B cell (primary cell): Measurements from ENCODE around the gene PIAS2. TPM values are rescaled to one million over a fixed set of nuclear protein-coding genes. Genes with fewer than 3 reads are reported as not detected.

Source experiments
- ATAC-seq: fragments of 200-7000 bp; cut with Tn5 transposase; one replicate; pipeline ENCODE4 v1.10.0; 2021; ENCODE audit warnings: low read depth, mild to moderate bottlenecking, moderate number of reproducible peaks, moderate library complexity
- CTCF ChIA-PET: fragments of 350-600 bp; sonication (Branson Sonifier 250); formaldehyde crosslinking; loops from one replicate; lab custom pipeline; 2021; ENCODE audit warnings: antibody characterized with exemption, inconsistent platforms; lab: Charles Lee
- POLR2A ChIA-PET: fragments of 350-600 bp; sonication (Branson Sonifier 250); formaldehyde crosslinking; loops from one replicate; lab custom pipeline; 2021; ENCODE audit warnings: antibody characterized with exemption; lab: Charles Lee
- DNase-seq: peaks from one replicate; pipeline ENCODE4 v3.0.0; 2013
- H2AFZ ChIP-seq: 2 replicates; pipeline ENCODE4 v1.6.1; 2012; ENCODE audit warnings: mild to moderate bottlenecking, low read depth, low read length; ENCODE audit not compliant: insufficient read depth, poor library complexity, severe bottlenecking
- H3K27ac ChIP-seq, 2 donors: 1 replicate in 1 of 2; 2 replicates in 1 of 2; pipeline ENCODE4 v1.5.1; 2012 to 2013; ENCODE audit warnings: low read length in 2 of 2, mild to moderate bottlenecking in 2 of 2, moderate library complexity in 1 of 2
- H3K27me3 ChIP-seq, 4 experiments: fragments of 200-600 bp in 1 of 4; sonication (generic) in 1 of 4; replicated peaks in 1 of 4; 1 replicate in 2 of 4; 2 replicates in 2 of 4; pipeline versions ENCODE4 v1.6.1 to v1.7.0; 2013 to 2016; ENCODE audit warnings: low read length in 3 of 4, mild to moderate bottlenecking in 2 of 4, mixed read lengths in 1 of 4, moderate library complexity in 1 of 4; ENCODE audit not compliant: insufficient read depth in 4 of 4, control insufficient read depth in 3 of 4; ENCODE audit errors: control extremely low read depth in 1 of 4
- H3K36me3 ChIP-seq, 2 experiments: replicated peaks in 1 of 2; 1 replicate in 1 of 2; 2 replicates in 1 of 2; pipeline versions ENCODE4 v1.6.1 to v1.7.1; 2013; ENCODE audit warnings: low read length in 1 of 2; ENCODE audit not compliant: insufficient read depth in 2 of 2, control insufficient read depth in 1 of 2; ENCODE audit errors: control extremely low read depth in 1 of 2, extremely low read depth in 1 of 2
- H3K4me1 ChIP-seq, 2 donors: fragments of 200-600 bp in 1 of 2; sonication (generic) in 1 of 2; 1 replicate in 1 of 2; 2 replicates in 1 of 2; pipeline versions ENCODE4 v1.5.1 to v1.6.1; 2013 to 2017; ENCODE audit warnings: low read length in 2 of 2; ENCODE audit not compliant: control insufficient read depth in 2 of 2, insufficient read depth in 2 of 2
- H3K4me2 ChIP-seq: replicated peaks from 2 replicates; pipeline ENCODE3; 2012; ENCODE audit warnings: mild to moderate bottlenecking, low read depth, low read length; ENCODE audit not compliant: poor library complexity, severe bottlenecking
- H3K4me3 ChIP-seq, 5 experiments: fragments of 200-600 bp in 1 of 5; sonication (generic) in 1 of 5; 1 replicate in 3 of 5; 2 replicates in 2 of 5; pipeline versions ENCODE4 v1.5.1 to v1.7.0; 2011 to 2016; ENCODE audit warnings: low read length in 4 of 5, mild to moderate bottlenecking in 4 of 5, low read depth in 2 of 5, control low read depth in 1 of 5, moderate library complexity in 1 of 5; ENCODE audit not compliant: insufficient read depth in 1 of 5; ENCODE audit errors: control extremely low read depth in 1 of 5, extremely low read depth in 1 of 5
- H3K79me2 ChIP-seq: fragments of 200-600 bp; sonication (generic); one replicate; pipeline ENCODE4 v1.6.0; 2016; ENCODE audit warnings: low read length; ENCODE audit not compliant: control insufficient read depth, insufficient read depth
- H3K9ac ChIP-seq: fragments of 200-600 bp; sonication (generic); 2 replicates; pipeline ENCODE4 v1.6.1; 2017; ENCODE audit warnings: mild to moderate bottlenecking, low read length, moderate library complexity
- H3K9me3 ChIP-seq, 3 donors: one replicate each; pipeline versions ENCODE4 v1.6.1 to v1.7.1; 2013; ENCODE audit warnings: low read length in 2 of 3; ENCODE audit not compliant: control insufficient read depth in 2 of 3, insufficient read depth in 1 of 3; ENCODE audit errors: control extremely low read depth in 1 of 3
- H4K20me1 ChIP-seq: 2 replicates; pipeline ENCODE4 v1.6.0; 2012; ENCODE audit warnings: mild to moderate bottlenecking, low read length; ENCODE audit not compliant: insufficient read depth, control insufficient read depth, poor library complexity, severe bottlenecking
- H3K27ac Mint-ChIP-seq: one replicate; pipeline ENCODE4 v1.8.0; 2021; ENCODE audit warnings: mixed read lengths
- H3K27me3 Mint-ChIP-seq: one replicate; pipeline ENCODE4 v1.8.0; 2021; ENCODE audit warnings: mixed read lengths
- H3K4me1 Mint-ChIP-seq: one replicate; pipeline ENCODE4 v1.8.0; 2021; ENCODE audit warnings: mixed read lengths
- H3K4me3 Mint-ChIP-seq: one replicate; pipeline ENCODE4 v1.8.0; 2021; ENCODE audit warnings: mixed read lengths
- H3K9me3 Mint-ChIP-seq: one replicate; pipeline ENCODE4 v1.8.0; 2022; ENCODE audit warnings: mixed read lengths; ENCODE audit not compliant: insufficient read depth
- CTCF ChIP-seq: fragments of 200-600 bp; IDR thresholded peaks from one replicate; pipeline ENCODE4 v1.8.0; 2022; ENCODE audit warnings: antibody characterized with exemption, mild to moderate bottlenecking
- EZH2 ChIP-seq: IDR thresholded peaks from 2 replicates; pipeline ENCODE4 v1.6.1; 2012; ENCODE audit warnings: borderline replicate concordance, low read depth, mild to moderate bottlenecking, moderate library complexity, low read length; ENCODE audit not compliant: insufficient read depth, poor library complexity, severe bottlenecking
- WGBS: methylation state at CpG from one replicate; pipeline ENCODE4 v1.1.5; 2013; ENCODE audit warnings: missing lambda C conversion rate; ENCODE audit not compliant: insufficient coverage; 5-methylcytosine and 5-hydroxymethylcytosine counted together
- intact Hi-C: fragments of 100-400 bp; cut with micrococcal nuclease; formaldehyde crosslinking; loops from one replicate; pipeline ENCODE4 v1.10.0; 2022
- polyA plus RNA-seq: library from polyadenylated mRNA; depleted of rRNA; stranded (reverse); fragments of >200 nt; gene quantifications from 2 replicates; pipeline ENCODE4 v1.2.3, GENCODE V29; 2012
- total RNA-seq, 2 donors: library from RNA; stranded (reverse); fragments of 120-200 nt in 1 of 2; gene quantifications; 1 replicate in 1 of 2; 2 replicates in 1 of 2; pipeline versions ENCODE4 v1.2.3 to v1.2.4, GENCODE V29; 2013 to 2022

Gene PIAS2
- total and polyA plus RNA-seq, 2 donors (not counting 1 experiment from before 2014, with no cell fraction given) = 7.3 to 51.1 TPM

GRCh38 chr18:46916551-46917107, 678 bp downstream of the PIAS2 start:
- 1% methylated on average over 18 of the region's 21 CpGs for WGBS
- Histone ChIP-seq H3K9me3 (no peaks in the 10 kb centered on the region), H3K4me1 (peaks cover 10 to 25% of the 10 kb centered on the region in 2 donors), H3K79me2 (peaks cover 49% of the 10 kb centered on the region), H3K27me3 (no peaks in the 10 kb centered on the region), H3K27ac (peak overlapping the region; percentile 8 to 81), H3K4me3 (peak overlapping the region; percentile 51 to 79 (median 73)), H3K36me3 (no peaks in the 10 kb centered on the region), H3K4me2 (peak overlapping the region; percentile 90), H2AFZ (peak overlapping the region; percentile 87), H3K9ac (peak overlapping the region; percentile 72), H4K20me1 (peaks cover 6% of the 10 kb centered on the region)
- DNase-seq = no peak
- no peaks in the 10 kb centered on the region for H3K9me3 Mint-ChIP-seq
- peak overlapping the region; percentile 92 for H3K27ac Mint-ChIP-seq
- CTCF ChIA-PET = interaction anchor here (1.0 to 1.3 kb wide), 3 partner anchors 255 to 743 kb away, joined by 3 to 4 read pairs (median 4); a partner anchor contains a TSS
- ATAC-seq = no peak
- intact Hi-C loops = loop anchor here (1.0 to 2.0 kb wide), 5 partner anchors 31 to 748 kb away; partner anchors contain the start of genes HDHD2 and IER3IP1
- POLR2A ChIA-PET = no interaction called here
- peak overlapping the region; percentile 95 for H3K4me3 Mint-ChIP-seq
- peaks cover 42% of the 10 kb centered on the region for H3K4me1 Mint-ChIP-seq
- no peaks in the 10 kb centered on the region for H3K27me3 Mint-ChIP-seq
- TF ChIP-seq CTCF (no peak), EZH2 (no peak)

GRCh38 chr18:46915800-46916550, 1.3 kb downstream of the PIAS2 start:
- CTCF ChIA-PET = no interaction called here
- Histone ChIP-seq H3K9ac (peak overlapping the region; percentile 72), H2AFZ (peak overlapping the region; percentile 87), H3K27me3 (no peaks in the 10 kb centered on the region), H3K4me1 (peaks cover 10 to 25% of the 10 kb centered on the region in 2 donors), H3K79me2 (peaks cover 56% of the 10 kb centered on the region), H3K4me2 (peak overlapping the region; percentile 90), H4K20me1 (peaks cover 11% of the 10 kb centered on the region), H3K9me3 (no peaks in the 10 kb centered on the region), H3K4me3 (peak overlapping the region; percentile 51 to 79 (median 73)), H3K36me3 (no peaks in the 10 kb centered on the region), H3K27ac (peak overlapping the region in 1 of 2 donors; percentile 81)
- peak overlapping the region; percentile 92 for H3K27ac Mint-ChIP-seq
- DNase-seq (no peak), ATAC-seq (no peak)
- no peaks in the 10 kb centered on the region for H3K9me3 Mint-ChIP-seq
- H3K27me3 Mint-ChIP-seq = no peaks in the 10 kb centered on the region
- H3K4me3 Mint-ChIP-seq = peak overlapping the region; percentile 95
- 88% methylated on average over 3 of the region's 12 CpGs for WGBS
- POLR2A ChIA-PET = no interaction called here
- H3K4me1 Mint-ChIP-seq = peaks cover 42% of the 10 kb centered on the region
- intact Hi-C loops = loop anchor here (2.0 kb wide), 3 partner anchors 261 to 747 kb away; partner anchors contain the start of gene IER3IP1
- no peak for TF ChIP-seq EZH2
- no peak for TF ChIP-seq CTCF
